ENCODE data around the gene TARS1. TPM values are rescaled to one million over a fixed set of nuclear protein-coding genes. Genes with fewer than 3 reads are reported as not detected.
A peak's percentile ranks its signal among the peaks of the same experiment; 100 is the strongest.

TARS1 gene
- total and polyA plus RNA-seq, 2 of the 13 experiments (the other 11 are each of a cell fraction or from before 2014, with no cell fraction given), result 77.0 to 184 TPM

GRCh38 chr5:33430983-33431382, 9.8 kb upstream of the TARS1 start (continued):
- peak; percentile 29 for TF ChIP-seq PAXIP1 (CRISPR knock-in tag; conservative IDR thresholded peaks at IDR 0.05)
- no peak for TF ChIP-seq ZNF503 (CRISPR knock-in tag; IDR thresholded peaks at IDR 0.05)
- no peak for TF ChIP-seq BORCS8-MEF2B (CRISPR knock-in tag; IDR thresholded peaks at IDR 0.05)
- TF ChIP-seq ZNF414 (CRISPR knock-in tag; IDR thresholded peaks at IDR 0.05), result no peak
- TF ChIP-seq ZBTB10 (CRISPR knock-in tag; IDR thresholded peaks at IDR 0.05; ENCODE audit: borderline replicate concordance), result no peak
- no peak for TF ChIP-seq ZNF234 (CRISPR knock-in tag; conservative IDR thresholded peaks at IDR 0.05)
- no peak for TF ChIP-seq FOXP4 (CRISPR knock-in tag; IDR thresholded peaks at IDR 0.05)
- no peak for TF ChIP-seq ZNF280B (CRISPR knock-in tag; IDR thresholded peaks at IDR 0.05; ENCODE audit: borderline replicate concordance)
- TF ChIP-seq SOX13 (IDR thresholded peaks at IDR 0.05), result no peak
- TF ChIP-seq SOX13 (CRISPR knock-in tag; conservative IDR thresholded peaks at IDR 0.05 in 1 of 2, IDR thresholded peaks at IDR 0.05 in 1 of 2), result 0 out of 4 replicates have a peak, but pooled peaks of 1 of the 2 experiments have one; percentile 13
- no peak for TF ChIP-seq ZNF10 (CRISPR knock-in tag; IDR thresholded peaks at IDR 0.05; ENCODE audit: borderline replicate concordance, low read depth)
